Right lobe of liver (tissue), 6 donors: ENCODE data around the gene TDG. TPM values are rescaled to one million over a fixed set of nuclear protein-coding genes. Genes with fewer than 3 reads are reported as not detected.

ENCODE experiments used
- ATAC-seq, 4 donors: fragments of 200-7000 bp; cut with Tn5 transposase; one replicate each; pipeline ENCODE4 v1.9.1; 2020; ENCODE audit warnings: mild to moderate bottlenecking in 4 of 4, moderate library complexity in 4 of 4
- DNase-seq, 3 donors: peaks; one replicate each; pipeline ENCODE4 v3.0.0-alpha.2; 2020
- H3K27ac ChIP-seq, 3 donors: fragments of 200-600 bp; one replicate each; pipeline ENCODE4 v1.8.0; 2022
- H3K27me3 ChIP-seq, 2 donors: fragments of 200-600 bp; one replicate each; pipeline ENCODE4 v1.8.0; 2022
- H3K36me3 ChIP-seq, 4 donors: fragments of 200-600 bp; sonication (generic) in 1 of 4; one replicate each; pipeline versions ENCODE4 v1.5.1 to v1.8.0; 2017 to 2022; ENCODE audit warnings: control low read depth in 1 of 4
- H3K4me1 ChIP-seq, 4 donors: fragments of 200-600 bp; sonication (generic) in 1 of 4; one replicate each; pipeline versions ENCODE4 v1.5.1 to v1.8.0; 2017 to 2022; ENCODE audit warnings: control low read depth in 1 of 4
- H3K4me3 ChIP-seq, 3 donors: fragments of 200-600 bp; one replicate each; pipeline ENCODE4 v1.8.0; 2022
- H3K9me3 ChIP-seq, 4 donors: fragments of 200-600 bp; sonication (generic) in 1 of 4; one replicate each; pipeline versions ENCODE4 v1.5.1 to v1.8.0; 2017 to 2022; ENCODE audit warnings: control low read depth in 1 of 4
- CTCF ChIP-seq, 4 donors: fragments of 200-600 bp in 3 of 4; fragments of 450-650 bp in 1 of 4; IDR thresholded peaks; one replicate each; pipeline versions ENCODE4 v1.5.1 to v1.8.0; 2016 to 2022; ENCODE audit warnings: antibody characterized with exemption in 4 of 4, mild to moderate bottlenecking in 2 of 4
- POLR2A ChIP-seq: fragments of 450-650 bp; IDR thresholded peaks from one replicate; pipeline ENCODE4 v1.6.1; 2017; ENCODE audit warnings: antibody characterized with exemption, mild to moderate bottlenecking
- WGBS: methylation state at CpG from one replicate; pipeline ENCODE4 v1.1.6; 2018; ENCODE audit warnings: low coverage, low lambda C conversion rate; ENCODE audit not compliant: insufficient coverage; ENCODE audit errors: missing lambda C conversion rate; 5-methylcytosine and 5-hydroxymethylcytosine counted together
- intact Hi-C, 2 donors: fragments of 100-400 bp; cut with DNase I; formaldehyde crosslinking; loops; one replicate each; pipeline versions ENCODE4 v1.11.2 to v1.14.1; 2022
- long read RNA-seq: library from polyadenylated mRNA; unstranded; transcript quantifications from one replicate; pipeline ENCODE4 v2.0.0, GENCODE V29; 2019
- total RNA-seq, 6 experiments: library from RNA; depleted of rRNA in 2 of 6; stranded (reverse); fragments of >200 nt in 2 of 6; fragmentation: NEBNext Ultra II Directional in 3 of 6; extraction: Animal tissue kit (Norgen Biotek cat#: 25700) in 3 of 6; gene quantifications; one replicate each; pipeline versions ENCODE4 v1.1.0 to v1.2.4, GENCODE V29; 2016 to 2023
- donor health status: DM: no; HTN: yes; CAD: no.
- donor health status: DM: no; HTN: no; CAD: no.
- donor health status: DM: no; HTN: no; CAD: no.
- donor health status: DM: no; HTN: yes; CAD: no.
- donor health status: DM: no; HTN: yes; CAD: no.

TDG gene
- total RNA-seq = 10 to 100 TPM in 2 of 6 experiments, 1 to 10 TPM in 4; 4.9 to 14.1 (median 9.5) TPM
- long read RNA-seq, transcript TDG-208 (3 exons, 1,139 nt) = major isoform, 7 of 9 reads
- long read RNA-seq, partial matches to known transcripts = 0 of 9 reads
- long read RNA-seq, other reads (novel, unspliced or antisense) = 1 of 9 reads

DNA sequence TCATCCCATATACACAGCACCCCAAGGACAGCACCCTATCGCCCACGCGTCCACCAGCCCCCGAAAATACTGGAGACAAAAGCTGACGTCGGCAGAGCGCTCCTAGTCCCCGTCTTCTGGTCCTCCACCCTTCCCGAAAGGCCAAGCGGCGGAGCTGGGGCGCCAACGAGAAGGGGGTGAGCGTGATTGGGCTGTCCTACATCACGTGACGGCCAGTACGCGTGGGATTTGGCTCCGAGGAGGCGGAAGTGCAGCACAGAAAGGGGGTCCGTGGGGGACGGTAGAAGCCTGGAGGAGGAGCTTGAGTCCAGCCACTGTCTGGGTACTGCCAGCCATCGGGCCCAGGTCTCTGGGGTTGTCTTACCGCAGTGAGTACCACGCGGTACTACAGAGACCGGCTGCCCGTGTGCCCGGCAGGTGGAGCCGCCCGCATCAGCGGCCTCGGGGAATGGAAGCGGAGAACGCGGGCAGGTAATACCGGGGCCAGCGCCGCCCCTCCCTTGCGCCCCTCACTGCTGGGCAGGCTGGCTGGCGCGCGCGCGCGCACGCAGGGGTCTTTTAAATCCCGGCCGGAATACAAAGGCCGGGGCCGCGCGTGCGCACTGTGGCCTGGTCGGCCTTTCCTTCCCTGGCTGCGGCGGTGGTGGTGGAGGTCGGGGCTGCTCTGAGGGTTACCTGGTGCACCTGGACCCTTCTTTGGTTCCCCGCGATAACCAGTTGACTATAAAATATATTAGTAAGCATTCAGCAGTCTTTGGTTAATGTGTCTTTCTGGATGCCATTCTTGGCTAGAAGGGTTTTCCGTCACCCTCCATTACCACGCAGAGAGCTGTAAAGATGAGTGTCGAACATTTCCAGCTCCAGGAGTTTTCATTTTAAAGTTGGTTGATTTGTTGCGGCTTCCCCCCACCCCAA, at the start of gene TDG:
TDG (plus strand) TSS at position 283 of the 915 bp plus-strand sequence; CDS start at position 449, 166 bp downstream.
- DNase-seq = peak; percentile 98
- Histone ChIP-seq H3K4me1 (peaks cover 0 to 17% (median 7%) of the 10 kb centered on the region in 4 donors), H3K4me3 (peak within 1 kb of the TSS; percentile 87 to 98 (median 89)), H3K36me3 (no peaks in the 10 kb centered on the region), H3K27ac (peak within 1 kb of the TSS; percentile 80 to 96 (median 86)), H3K27me3 (no peaks in the 10 kb centered on the region), H3K9me3 (no peaks in the 10 kb centered on the region)
- under 1% methylated on average over 37 of the region's 64 CpGs for WGBS
- TF ChIP-seq CTCF (IDR thresholded peaks at IDR 0.05) = peak in 1 of 4 donors; percentile 13
- TF ChIP-seq POLR2A = peak; percentile 86
- peak; percentile 95 to 99 (median 98) for ATAC-seq
- intact Hi-C loops = no loop called here

GRCh38 chr12:103917873-103918272, 47.8 kb upstream of the TDG start:
- Histone ChIP-seq H3K27ac (no peak overlapping the region), H3K36me3 (no peaks in the 10 kb centered on the region), H3K27me3 (no peaks in the 10 kb centered on the region), H3K4me1 (no peaks in the 10 kb centered on the region), H3K4me3 (no peak overlapping the region), H3K9me3 (peaks cover 0 to 7% (median 0%) of the 10 kb centered on the region in 4 donors)
- WGBS = 54% methylated on average over 3 of the region's 3 CpGs
- TF ChIP-seq POLR2A (no peak), CTCF (IDR thresholded peaks at IDR 0.05) (no peak)
- DNase-seq = no peak
- ATAC-seq = no peak
- intact Hi-C loops = no loop called here

DNA sequence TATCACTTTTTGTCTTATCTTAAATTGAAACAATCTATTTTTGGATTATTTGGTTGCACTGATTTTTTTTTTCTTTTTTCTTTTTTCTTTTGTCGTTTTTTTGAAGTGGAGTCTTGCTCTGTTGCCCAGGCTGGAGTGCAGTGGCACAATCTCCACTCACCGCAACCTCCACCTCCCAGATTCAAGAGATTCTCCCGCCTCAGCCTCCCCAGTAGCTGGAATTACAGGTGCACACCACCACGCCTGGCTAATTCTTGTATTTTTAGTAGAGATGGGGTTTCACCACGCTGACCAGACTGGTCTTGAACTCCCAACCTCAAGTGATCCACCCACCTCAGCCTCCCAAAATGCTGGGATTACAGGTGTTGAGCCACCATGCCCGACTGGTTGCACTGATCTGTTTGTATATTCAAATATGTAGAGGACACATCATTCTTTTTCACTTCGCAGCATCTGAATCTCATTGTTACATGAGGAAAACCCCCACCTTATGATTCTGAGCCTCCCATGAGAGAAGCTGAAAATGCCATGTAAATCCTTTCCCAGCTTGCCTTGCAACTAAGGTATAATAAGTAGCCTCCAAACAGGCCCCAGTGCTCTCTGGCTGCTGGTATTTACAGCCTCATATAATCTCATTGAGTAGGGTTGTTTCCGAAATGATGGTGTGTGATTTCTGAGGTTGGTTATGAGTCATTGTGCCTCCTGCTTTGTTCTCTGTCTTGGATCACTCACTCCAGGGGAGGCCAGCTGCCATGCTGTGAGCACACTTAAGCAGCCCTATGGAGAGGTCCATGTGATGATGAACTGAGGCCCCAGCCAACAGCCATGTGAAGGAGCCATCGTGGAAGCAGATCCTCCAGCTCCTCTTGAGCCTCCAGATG, 40.7 kb upstream of the TDG start:
- H3K27ac ChIP-seq = no peak overlapping the region
- H3K4me1 ChIP-seq = peaks cover 0 to 5% (median 0%) of the 10 kb centered on the region in 4 donors
- ATAC-seq (no peak), DNase-seq (no peak)
- no peak for TF ChIP-seq CTCF (IDR thresholded peaks at IDR 0.05)
- no peak for TF ChIP-seq POLR2A
- H3K9me3 ChIP-seq = no peaks in the 10 kb centered on the region
- no peaks in the 10 kb centered on the region for H3K27me3 ChIP-seq
- H3K4me3 ChIP-seq = no peak overlapping the region
- intact Hi-C loops = no loop called here
- no peaks in the 10 kb centered on the region for H3K36me3 ChIP-seq
- WGBS = 77% methylated on average over 9 of the region's 9 CpGs

GRCh38 chr12:103928682-103929045, 37.0 kb upstream of the TDG start:
- ATAC-seq (no peak), DNase-seq (peak in 1 of 3 donors; percentile 26)
- H3K9me3 ChIP-seq = no peaks in the 10 kb centered on the region
- 5% methylated on average over 12 of the region's 12 CpGs for WGBS
- intact Hi-C loops = no loop called here
- peaks cover 8 to 18% (median 11%) of the 10 kb centered on the region in 4 donors for H3K36me3 ChIP-seq
- H3K27ac ChIP-seq = peak overlapping the region; percentile 84 to 95 (median 90)
- H3K4me3 ChIP-seq = peak overlapping the region; percentile 49 to 79 (median 68)
- H3K4me1 ChIP-seq = peaks cover 0 to 22% (median 9%) of the 10 kb centered on the region in 4 donors
- H3K27me3 ChIP-seq = no peaks in the 10 kb centered on the region
- TF ChIP-seq POLR2A (no peak), CTCF (IDR thresholded peaks at IDR 0.05) (no peak)
